DMS153 treated with DMSO at 0.1 percent for 48 hours (cell line): ENCODE results near the gene CHRNG.
"Not testable (repeated sequence)": the region's sequence is repeated elsewhere in the genome, so short reads cannot be mapped to it uniquely, and the experiment has no call there.

ENCODE experiments used
- DNase-seq: peaks from one replicate; lab custom pipeline; 2025; ENCODE audit not compliant: unreplicated experiment; lab: John Stamatoyannopoulos, UW

The CHRNG gene

DNA sequence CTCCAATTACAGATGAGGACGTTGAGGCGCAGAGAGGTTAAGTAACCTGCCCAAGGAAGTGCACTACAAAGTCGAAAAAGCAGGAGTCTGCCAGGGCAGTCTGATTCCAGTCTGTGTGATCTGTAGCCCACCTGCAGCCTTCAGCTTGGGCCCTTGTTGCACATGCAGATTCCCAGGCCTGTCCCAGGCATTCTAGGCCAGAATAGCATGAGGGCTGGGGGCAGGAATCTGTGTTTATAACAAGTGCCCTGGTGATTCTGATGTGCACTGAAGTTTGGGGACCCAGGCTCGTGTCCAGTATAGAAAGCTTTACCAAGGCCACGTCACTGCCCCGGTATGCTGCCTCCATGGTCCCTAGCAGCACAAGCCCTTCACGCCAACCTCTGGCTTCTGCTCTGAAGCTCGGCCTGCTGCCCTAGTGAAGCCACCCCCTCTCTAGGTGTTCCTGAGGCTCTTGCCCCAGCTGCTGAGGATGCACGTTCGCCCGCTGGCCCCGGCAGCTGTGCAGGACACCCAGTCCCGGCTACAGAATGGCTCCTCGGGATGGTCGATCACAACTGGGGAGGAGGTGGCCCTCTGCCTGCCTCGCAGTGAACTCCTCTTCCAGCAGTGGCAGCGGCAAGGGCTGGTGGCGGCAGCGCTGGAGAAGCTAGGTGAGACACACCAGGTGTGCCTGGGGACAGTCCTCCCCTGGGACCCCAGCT is 4.6 kb downstream of the CHRNG start:
- no peak for DNase-seq

DNA sequence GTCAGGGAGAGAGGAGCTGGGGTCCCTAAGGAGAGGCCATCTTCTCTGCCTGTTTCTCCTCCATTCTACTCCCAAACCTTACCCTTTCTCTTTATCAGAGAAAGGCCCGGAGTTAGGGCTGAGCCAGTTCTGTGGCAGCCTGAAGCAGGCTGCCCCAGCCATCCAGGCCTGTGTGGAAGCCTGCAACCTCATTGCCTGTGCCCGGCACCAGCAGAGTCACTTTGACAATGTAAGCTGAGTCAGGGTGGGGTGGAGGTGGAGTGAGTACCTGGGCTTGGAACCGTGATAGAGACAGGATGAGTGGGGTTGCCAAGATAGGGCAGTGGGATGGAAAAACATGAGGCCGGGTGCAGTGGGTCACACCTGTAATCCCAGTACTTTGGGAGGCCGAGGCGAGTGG is 5.2 kb downstream of the CHRNG start:
- DNase-seq, result no peak

DNA sequence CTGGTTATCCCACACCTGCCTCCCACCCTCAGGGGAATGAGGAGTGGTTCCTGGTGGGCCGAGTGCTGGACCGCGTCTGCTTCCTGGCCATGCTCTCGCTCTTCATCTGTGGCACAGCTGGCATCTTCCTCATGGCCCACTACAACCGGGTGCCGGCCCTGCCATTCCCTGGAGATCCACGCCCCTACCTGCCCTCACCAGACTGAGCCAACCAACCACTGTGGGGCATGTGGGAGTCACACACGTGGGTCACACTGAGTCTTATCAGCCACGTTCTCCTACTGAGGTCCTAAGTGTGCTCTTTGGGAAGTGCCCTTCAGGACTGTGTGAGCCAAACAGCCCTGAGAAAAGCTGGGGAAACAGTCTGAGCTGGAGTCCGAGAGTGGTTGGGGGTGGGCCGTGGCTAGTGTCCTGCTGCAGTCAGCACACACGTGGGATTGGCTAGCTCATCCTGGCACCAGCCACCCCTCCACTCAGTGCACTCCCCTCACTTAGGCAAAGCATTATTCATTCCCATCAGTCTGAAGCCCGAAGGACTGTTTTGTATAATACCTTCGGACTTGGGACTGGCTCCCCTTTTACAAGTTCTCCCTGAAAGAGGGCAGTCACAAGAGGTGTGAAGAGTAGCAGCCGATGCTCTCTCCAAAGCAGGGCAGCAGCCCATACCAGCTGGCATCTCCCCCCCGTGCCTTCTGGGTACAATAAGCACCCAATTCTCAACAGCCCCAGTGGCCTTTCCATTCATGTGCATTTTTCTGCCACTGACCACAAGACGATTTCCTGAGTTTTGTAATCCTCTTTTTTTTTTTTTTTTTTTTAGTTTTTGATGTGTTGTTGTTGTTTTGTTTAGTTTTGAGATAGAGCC is 6.3 kb downstream of the CHRNG start:
- no peak for DNase-seq

DNA sequence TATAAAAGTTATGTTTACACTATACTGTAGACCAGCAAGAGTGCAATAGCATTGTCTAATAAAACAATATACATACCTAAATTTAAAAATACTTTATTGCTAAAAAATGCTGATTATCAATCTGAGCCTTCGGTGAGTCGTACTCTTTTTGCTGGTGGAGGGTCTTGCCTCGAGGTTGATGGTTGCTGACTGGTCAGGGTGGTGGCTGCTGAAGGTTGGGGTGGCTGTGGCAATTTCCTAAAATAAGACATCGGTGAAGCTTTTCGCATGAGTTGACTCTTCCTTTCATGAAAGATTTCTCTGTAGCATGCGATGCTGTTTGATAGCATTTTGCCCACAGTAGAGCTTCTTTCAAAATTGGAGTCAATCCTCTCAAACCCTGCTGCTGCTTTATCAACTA is 8.5 kb downstream of the CHRNG start:
- DNase-seq, result no peak

DNA sequence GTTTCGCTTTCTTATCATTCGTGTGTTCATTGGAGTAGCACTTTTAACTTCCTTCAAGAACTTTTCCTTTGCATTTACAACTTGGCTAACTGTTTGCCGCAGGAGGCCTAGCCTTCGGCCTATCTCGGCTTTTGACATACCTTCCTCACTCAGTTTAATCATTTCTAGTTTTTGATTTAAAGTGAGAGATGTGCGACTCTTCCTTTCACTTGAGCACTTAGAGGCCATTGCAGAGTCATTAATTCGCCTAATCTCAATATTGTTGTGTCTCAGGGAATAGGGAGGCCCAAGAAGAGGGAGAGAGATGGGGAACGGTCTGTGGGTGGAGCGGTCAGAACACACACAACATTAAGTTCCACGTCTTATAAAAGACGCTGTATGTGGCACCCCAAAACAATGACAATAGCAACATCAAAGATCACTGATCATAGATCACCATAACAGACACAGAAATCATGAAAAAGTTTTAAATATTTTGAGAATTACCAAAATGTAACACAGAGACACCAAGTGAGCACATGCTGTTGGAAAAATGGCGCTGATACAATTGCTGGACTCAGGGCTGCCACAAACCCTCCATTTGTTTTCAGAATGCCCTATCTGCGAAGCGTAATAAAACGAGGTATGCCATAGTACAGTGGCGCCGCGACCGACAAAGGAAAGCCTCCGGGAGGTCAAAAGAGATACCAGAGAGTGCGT is 10.3 kb downstream of the CHRNG start:
- no peak for DNase-seq

DNA sequence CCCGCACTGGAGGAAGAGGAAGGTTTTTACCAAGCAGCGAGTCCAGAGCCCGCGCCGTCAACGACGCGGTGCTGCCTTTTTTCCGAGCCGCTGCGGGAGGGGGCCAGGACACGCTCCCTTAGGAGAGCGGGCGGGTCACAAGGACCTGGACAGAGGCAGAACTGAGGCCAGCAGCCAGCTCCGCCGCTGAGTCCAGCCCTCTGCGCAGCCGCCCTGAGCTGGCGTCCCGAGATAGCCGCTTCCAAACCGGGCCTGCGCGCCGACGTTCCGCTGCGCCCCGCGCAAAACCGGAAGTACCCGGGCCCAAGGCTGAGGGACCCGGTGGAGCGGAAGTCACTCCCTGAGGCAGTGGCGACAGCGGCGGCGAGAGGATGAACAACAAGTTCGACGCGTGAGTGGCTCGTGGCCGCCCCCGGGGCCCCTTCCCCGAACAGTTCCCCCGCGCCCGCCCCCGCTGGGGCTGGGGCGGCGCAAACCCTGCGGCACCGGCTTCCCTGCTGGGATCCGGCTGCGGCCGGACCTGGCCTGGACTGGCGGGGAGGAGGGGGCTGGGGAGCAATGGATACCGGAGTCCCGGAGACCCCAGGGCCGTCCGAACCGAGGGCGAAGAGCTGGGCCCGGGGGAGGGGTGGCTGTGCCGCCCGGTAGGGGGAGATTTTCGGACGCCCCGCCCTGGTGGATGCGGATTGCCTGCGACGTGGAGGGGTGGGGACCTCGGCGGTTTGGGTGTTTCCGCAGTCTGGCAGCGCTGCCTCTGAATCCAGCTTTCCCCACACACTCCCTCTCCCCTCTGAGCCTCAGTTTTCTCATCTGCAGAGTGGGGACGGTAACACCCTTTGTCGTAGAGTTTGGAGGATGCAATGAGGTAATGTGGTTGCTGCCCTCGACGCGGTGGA is 11.1 kb downstream of the CHRNG start, which contains the start of the genes EIF4E2 and TIGD1:
TSS of gene EIF4E2 (plus strand) at position 336 of the 896 bp plus-strand sequence. CDS start at position 372, 36 bp downstream.
TSS of gene TIGD1 (minus strand) at position 204 of the 896 bp plus-strand sequence. CDS start 675 bp downstream, outside the sequence.
- peak; percentile 80 for DNase-seq

DNA sequence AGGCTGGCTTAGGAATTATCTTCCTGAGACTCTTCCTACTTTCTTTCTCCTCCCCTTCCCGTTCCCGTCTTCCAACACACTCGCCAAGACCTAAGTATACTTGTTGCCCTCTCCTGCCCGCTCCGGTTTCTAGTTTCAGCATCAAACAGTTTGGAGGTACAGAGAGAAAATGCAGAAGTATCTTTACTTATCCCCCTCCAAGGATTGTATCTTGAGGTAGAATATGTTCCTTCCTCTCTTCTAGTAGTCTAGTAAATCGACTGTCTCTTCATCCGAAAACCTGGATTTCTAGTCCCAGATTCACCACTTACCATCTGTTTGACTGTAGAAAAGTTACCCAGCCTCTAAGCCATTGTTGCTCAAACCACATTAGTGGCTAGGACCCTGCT is 11.8 kb downstream of the CHRNG start:
- DNase-seq, result no peak

DNA sequence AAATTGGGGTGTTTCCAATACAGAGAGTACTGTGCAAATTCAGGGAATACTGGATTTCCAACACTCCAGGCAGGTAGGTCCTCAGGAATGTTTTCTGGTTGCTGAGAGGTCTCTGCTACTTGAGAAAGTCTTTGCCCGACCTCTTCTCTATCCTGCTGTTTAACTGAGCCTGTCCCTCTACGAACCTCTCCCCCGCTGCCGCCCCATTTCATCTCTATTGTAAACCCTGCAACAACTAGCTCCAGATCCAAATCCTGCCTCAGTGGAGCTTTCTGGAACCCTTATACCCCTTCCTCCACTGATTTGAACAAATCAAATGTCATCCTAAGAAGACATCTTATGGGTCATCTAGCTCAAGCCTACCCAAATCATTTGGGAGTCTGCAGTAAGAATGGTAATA is 12.3 kb downstream of the CHRNG start:
- no peak for DNase-seq

DNA sequence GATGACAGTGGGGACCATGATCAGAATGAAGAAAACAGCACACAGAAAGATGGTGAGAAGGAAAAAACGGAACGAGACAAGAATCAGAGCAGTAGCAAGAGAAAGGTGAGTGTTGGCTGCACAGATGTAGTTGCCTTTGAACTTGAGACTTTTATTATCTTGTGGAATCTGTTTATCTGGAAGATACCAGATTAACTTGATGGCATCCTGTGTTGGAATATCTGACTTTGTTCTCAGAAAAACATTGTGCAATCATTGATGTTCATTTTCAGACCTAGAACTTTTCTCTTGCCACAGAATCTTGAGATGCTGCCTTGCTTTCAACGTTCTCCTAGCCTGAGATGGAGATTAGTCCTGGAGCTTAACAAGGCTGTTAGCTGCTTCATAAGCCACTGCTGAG is 16.9 kb downstream of the CHRNG start:
- no peak for DNase-seq

DNA sequence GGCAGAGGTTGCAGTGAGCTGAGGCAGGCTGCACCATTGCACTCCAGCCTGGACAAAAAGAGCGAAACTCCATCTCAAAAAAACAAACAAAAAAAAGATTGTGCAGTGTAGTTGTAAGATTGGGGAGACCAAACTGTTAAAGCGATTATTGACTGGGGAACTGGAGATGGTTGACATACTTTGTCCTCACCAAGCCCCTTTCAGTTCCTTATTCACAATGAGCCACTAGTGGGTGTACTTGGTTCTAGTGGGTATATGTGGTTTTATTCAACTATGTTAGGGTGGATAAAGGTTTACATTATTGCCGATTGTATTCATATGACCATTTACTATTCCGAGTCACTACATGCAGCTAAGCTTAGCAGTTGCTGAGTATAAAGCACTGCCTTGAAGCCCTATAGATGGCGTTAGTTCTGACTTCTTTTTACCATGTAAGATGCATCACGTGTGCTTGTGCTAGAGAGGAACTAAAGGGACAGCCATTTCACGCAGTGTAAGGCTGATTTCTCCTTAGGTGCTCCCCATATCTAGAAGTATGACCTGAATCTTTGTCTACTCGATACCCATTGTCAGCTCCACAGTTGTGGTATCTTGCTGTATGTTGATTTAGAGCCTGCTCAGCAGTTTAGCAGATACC is 23.1 kb downstream of the CHRNG start:
- DNase-seq, result no peak

DNA sequence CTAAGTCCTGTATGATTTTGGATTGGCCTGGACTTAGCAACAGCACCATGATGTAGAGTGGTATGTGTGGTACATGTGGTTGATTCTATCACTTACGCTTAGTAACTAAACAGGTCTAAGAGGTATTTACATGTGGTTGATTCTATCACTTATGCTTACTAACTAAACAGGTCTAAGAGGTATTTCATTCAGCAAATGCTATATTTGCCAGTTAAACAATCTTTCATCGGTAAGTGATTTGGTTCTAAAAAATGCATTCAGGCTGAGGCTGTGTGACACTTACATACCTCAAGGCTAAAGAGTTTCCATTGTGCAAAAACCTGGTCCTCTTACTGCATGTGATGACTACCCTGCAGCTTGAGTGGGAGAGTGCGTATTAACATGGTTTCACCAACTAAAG is 24.1 kb downstream of the CHRNG start:
- DNase-seq, result no peak

DNA sequence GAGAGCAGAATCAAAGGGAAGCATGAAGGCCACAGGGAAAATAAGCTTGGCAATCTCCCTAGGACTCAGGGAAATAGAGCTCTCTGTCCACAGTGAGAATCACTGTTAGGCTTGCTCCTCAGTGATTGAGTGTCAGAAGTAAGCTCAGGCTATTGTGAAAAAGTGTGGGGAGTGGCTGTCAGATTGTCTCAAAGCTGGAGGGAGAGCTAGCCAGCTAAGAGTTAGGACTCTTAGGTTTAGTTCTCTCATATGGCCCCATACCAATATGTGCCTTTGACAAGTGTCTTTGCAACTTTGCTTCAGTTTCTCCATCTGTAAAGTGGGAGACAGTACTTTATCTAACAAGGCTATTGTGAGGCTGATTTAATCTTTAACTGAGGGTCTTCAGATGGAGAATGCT is 28.2 kb downstream of the CHRNG start:
- no peak for DNase-seq

DNA sequence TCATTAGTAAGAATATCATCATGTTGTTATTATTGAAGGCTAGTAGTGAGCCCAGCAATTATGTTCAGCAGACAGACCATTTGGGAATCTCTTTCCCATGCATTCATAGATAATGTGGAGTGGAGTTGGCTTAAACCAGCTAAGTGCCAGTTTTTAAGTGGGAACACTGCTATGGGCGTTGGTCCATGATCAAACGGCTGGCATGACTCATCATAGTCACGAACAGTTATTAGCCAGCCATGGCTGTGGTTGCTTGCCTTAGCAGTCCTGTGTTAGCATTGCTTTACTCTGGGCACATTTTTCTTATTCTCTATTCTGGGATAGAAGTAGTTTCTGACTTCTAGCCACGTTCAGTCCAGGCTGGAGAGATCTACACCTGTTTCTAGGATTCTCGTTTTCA is 28.7 kb downstream of the CHRNG start:
- no peak for DNase-seq

DNA sequence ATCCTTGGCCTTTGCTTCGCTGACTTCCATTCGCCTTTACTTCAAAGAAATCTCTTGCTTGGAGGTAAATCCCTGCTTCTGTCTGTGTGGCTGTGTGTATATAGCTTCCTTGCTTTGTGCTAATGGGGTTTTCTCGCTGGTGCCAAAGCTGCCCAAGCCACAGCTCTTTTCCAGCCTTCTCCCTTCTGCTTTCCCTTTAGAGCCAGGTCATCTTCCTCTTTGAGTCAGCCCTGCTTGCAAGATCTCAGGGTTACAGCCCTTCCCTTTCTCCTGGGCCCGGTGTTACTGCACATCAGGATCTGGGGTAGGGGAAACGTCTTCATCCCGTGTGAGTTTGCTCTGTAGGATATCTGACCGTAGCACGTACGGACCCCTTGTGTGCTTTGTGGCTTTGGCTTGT is 30.0 kb downstream of the CHRNG start:
- no peak for DNase-seq

DNA sequence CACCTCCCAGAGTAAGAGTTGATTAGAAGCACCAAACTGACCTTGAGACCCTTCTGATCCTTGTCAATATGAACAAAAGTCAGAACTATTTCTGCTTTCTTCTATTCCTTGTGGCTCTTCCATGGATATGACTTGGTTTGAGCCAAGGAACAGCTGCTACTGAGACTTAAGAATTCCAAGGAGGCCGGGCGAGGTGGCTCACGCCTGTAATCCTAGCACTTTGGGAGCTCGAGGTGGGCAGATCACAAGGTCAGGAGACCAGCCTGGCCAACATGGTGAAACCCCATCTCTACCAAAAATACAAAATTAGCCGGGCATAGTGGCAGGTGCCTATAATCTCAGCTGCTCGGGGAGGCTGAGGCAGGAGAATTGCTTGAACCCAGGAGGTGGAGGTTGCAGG is 31.0 kb downstream of the CHRNG start:
- DNase-seq, result not testable (repeated sequence)

DNA sequence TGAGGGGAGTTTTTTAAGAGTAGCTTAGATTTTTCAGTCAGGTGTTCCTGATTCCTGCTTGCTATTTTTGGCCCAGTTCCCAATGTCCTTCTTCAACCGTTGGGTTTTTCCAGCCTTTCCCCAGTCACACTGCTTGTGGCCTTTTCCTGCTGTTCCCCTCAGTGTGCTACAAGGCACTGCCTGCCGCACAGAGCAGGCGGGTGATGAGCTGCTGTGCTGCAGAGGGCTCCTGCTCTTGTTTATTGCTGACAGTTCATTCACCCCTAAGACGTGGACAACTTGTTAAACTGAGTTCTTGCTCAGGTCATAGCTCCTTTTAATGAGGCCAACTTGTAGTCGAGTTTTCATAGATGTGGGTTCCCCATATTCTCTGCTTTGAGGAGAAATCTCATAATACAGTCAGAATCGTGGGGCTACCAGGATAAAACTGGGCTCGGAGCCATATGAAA is 31.6 kb downstream of the CHRNG start:
- DNase-seq, result no peak

DNA sequence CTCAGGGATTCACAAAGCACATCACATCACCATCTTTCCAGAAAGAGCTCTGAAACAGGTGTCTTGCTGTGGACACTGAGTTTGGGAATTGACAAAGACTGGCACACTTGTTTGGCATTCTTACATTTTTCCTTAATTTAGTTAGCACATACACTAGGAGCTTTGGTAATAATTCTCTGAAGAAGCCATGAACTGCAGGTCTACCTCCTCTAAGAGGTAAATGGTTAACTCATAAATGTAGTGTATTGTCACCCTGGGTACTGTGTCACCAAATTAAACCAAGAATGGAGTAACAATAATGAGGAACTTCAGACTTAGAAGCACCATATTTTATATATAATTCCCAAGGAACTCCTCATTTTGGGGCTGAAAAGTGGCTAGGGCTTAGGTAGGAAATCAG is 33.5 kb downstream of the CHRNG start:
- no peak for DNase-seq

DNA sequence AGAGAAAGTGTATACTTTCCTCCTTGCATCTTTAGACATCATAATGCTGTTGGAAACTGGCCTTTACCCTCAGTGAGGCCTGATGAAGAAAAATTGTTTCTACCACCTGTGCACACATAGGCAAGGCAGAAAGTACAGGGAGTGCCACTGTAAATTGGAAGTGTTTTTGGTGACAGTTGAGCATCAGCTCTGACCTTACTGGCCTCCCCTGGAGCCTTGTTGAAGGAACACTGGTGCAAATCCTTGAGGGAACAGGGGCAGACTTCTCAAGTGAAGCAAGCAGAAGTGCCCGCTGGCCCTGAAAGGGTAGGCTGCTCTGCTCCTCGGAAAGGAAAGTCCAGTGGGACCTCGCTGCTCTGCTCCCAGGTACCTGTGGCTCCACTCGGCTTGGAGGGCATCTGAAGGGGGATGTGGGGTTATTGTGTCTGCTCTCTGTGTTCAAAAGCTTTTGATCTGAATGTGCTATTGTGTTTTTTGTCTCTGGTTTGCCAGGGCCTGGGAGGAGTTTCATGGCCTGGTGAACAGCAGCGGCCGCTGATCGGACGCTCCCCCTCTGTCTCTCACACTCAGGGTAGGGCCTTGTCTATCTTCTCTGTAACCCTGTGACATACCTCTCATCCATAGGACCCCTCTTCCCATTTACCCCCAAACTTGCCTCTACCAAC is 34.4 kb downstream of the CHRNG start:
- DNase-seq, result no peak

DNA sequence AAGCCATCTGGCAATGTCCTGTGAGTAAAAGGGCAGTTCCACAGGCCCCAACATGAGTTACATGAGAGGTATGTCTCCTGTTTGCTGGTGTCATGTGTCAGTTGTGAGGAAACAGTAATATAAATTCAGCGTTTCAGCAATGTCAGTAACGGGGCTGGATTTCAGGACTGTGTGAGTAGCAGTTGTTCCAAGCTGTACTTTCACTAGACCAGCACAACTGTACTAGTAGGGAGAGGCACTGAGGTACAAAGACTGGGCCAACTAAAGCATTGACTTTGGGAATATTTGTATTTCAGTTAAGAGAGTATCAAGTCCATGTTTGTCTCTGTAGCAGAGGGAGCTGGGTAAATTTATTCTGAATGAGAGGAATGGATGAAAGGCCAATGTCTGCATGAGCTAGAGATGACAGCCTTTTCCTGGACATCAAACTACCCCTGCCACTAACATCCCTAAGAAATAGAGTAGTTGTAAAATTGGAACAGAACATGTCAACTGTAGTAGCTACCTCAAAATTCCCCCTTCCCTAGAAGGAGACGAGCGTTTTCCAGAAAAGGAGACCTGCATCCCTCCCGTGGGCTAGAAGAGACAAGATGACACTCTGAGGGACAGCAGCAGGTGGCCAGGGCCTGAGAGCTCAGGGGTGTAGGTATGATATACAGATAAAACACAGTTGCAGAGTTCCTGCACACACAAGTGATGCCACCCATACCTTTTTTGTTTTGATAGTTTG is 35.3 kb downstream of the CHRNG start:
- no peak for DNase-seq
